Panc1 (cell line): ENCODE data around the gene ARHGEF25. TPM values are rescaled to one million over a fixed set of nuclear protein-coding genes. Genes with fewer than 3 reads are reported as not detected.

Experiments used
- ATAC-seq: fragments of 200-7000 bp; cut with Tn5 transposase; 2 replicates; pipeline ENCODE4 v1.9.1; 2020; ENCODE audit warnings: mild to moderate bottlenecking, moderate library complexity
- Bru-seq: library from RNA; stranded (reverse); fragments of 400-500 nt; gene quantifications from one replicate; lab custom pipeline; 2021; lab: Mats Ljungman, UMichigan
- BruChase-seq, 2 experiments: library from RNA; stranded (reverse); fragments of 400-500 nt; gene quantifications; one replicate each; lab custom pipeline; 2021; lab: Mats Ljungman, UMichigan
- BruUV-seq: library from RNA; stranded (reverse); fragments of 400-500 nt; replicated peaks from 2 replicates; lab custom pipeline; 2021; lab: Mats Ljungman, UMichigan
- CTCF ChIA-PET: fragments of 300-600 bp; sonication (Branson Sonifier 250); formaldehyde crosslinking; loops from one replicate; lab custom pipeline; 2022; ENCODE audit warnings: antibody characterized with exemption; lab: Charles Lee
- POLR2A ChIA-PET: fragments of 300-600 bp; sonication (Branson Sonifier 250); formaldehyde crosslinking; loops from one replicate; lab custom pipeline; 2022; ENCODE audit warnings: antibody characterized with exemption; lab: Charles Lee
- DNase-seq: peaks from one replicate; pipeline ENCODE4 v3.0.0-alpha.2; 2010; ENCODE audit warnings: low read depth, low spot score
- H3K27ac ChIP-seq: 2 replicates; pipeline ENCODE4 v1.5.1; 2011; ENCODE audit warnings: mild to moderate bottlenecking, low read length, inconsistent platforms
- H3K27me3 ChIP-seq: fragments of 200-500 bp; sonication (Bioruptor generic); 2 replicates; pipeline ENCODE4 v1.6.0; 2014; ENCODE audit warnings: low read length, inconsistent platforms; ENCODE audit not compliant: control insufficient read depth, insufficient read depth
- H3K36me3 ChIP-seq: fragments of 200-500 bp; sonication (Bioruptor generic); 2 replicates; pipeline ENCODE4 v1.5.1; 2014; ENCODE audit warnings: inconsistent platforms, mild to moderate bottlenecking, low read length, moderate library complexity; ENCODE audit not compliant: control insufficient read depth, insufficient read depth
- H3K4me1 ChIP-seq: 2 replicates; pipeline ENCODE4 v1.5.1; 2011; ENCODE audit warnings: inconsistent platforms, mild to moderate bottlenecking, low read length, moderate library complexity; ENCODE audit not compliant: control insufficient read depth, insufficient read depth
- H3K4me3 ChIP-seq, 2 experiments: 2 replicates each; pipeline ENCODE4 v1.5.1; 2011 to 2012; ENCODE audit warnings: low read depth in 2 of 2, low read length in 2 of 2, mild to moderate bottlenecking in 2 of 2, inconsistent platforms in 1 of 2, moderate library complexity in 1 of 2
- H3K9me3 ChIP-seq: fragments of 200-500 bp; sonication (Bioruptor generic); 2 replicates; pipeline ENCODE4 v1.5.1; 2014; ENCODE audit warnings: low read depth, mild to moderate bottlenecking, inconsistent platforms, low read length, moderate library complexity; ENCODE audit not compliant: control insufficient read depth, insufficient read depth
- CTCF ChIP-seq: fragments of 450-650 bp; IDR thresholded peaks from 2 replicates; pipeline ENCODE4 v1.5.1; 2017; ENCODE audit warnings: mild to moderate bottlenecking
- POLR2AphosphoS5 ChIP-seq: IDR thresholded peaks from 2 replicates; pipeline ENCODE4 v1.6.1; 2012; ENCODE audit warnings: mild to moderate bottlenecking, low read depth, low read length, moderate library complexity
- REST ChIP-seq, 2 experiments: IDR thresholded peaks; 2 replicates each; pipeline ENCODE4 v1.6.1; 2011 to 2012; ENCODE audit warnings: low read depth in 2 of 2, control low read depth in 1 of 2, low read length in 1 of 2, mild to moderate bottlenecking in 1 of 2, moderate library complexity in 1 of 2; ENCODE audit not compliant: insufficient read depth in 1 of 2
- SIN3A ChIP-seq: IDR thresholded peaks from 2 replicates; pipeline ENCODE4 v1.6.1; 2012; ENCODE audit warnings: low read depth, mild to moderate bottlenecking, low read length, moderate library complexity, borderline replicate concordance; ENCODE audit not compliant: insufficient read depth
- TCF7L2 ChIP-seq: IDR thresholded peaks from 2 replicates; pipeline ENCODE4 v1.6.1; 2011; ENCODE audit warnings: mild to moderate bottlenecking, low read depth, low read length, inconsistent platforms
- in situ Hi-C: cut with HindIII; loops from 2 replicates; pipeline ENCODE4 v1.10.0; 2016; ENCODE audit warnings: low sequenced_read_pairs, low pct_unique_long_range_greater_than_20kb
- intact Hi-C: fragments of 100-400 bp; cut with micrococcal nuclease; formaldehyde crosslinking; loops from one replicate; pipeline ENCODE4 v1.10.0; 2022; ENCODE audit not compliant: unreplicated experiment
- long read RNA-seq: library from polyadenylated mRNA; unstranded; transcript quantifications from one replicate; pipeline ENCODE4 v2.0.0, GENCODE V29; 2021; ENCODE audit not compliant: unreplicated experiment
- polyA plus RNA-seq: library from polyadenylated mRNA; unstranded; fragments of >200 nt; gene quantifications from one replicate; pipeline ENCODE4 v1.2.1, GENCODE V29; 2012; ENCODE audit warnings: missing spikeins; ENCODE audit not compliant: insufficient read length
- total RNA-seq: library from RNA; stranded (reverse); gene quantifications from one replicate; pipeline ENCODE4 v1.2.1, GENCODE V29; 2021; ENCODE audit not compliant: unreplicated experiment

The ARHGEF25 gene
- 10.5 TPM for total RNA-seq
- polyA plus RNA-seq: 25.5 TPM
- percentile 45 among the genes with signal in this experiment for Bru-seq, nascent RNA
- BruChase-seq, experiment 1, labeled RNA remaining after a 2-hour chase: percentile 53 among the genes with signal in this experiment
- percentile 58 among the genes with signal in this experiment for BruChase-seq, experiment 2, labeled RNA remaining after a 6-hour chase
- long read RNA-seq: 0 reads

GRCh38 chr12:57611108-57611826 lies at the start of gene ARHGEF25:
ARHGEF25 (plus strand) TSS chr12:57611435; CDS start chr12:57611895, 460 bp downstream.
- Histone ChIP-seq H3K36me3 (no peaks in the 10 kb centered on the region), H3K27ac (peak within 1 kb of the TSS; percentile 44), H3K4me3 (peak within 1 kb of the TSS; percentile 59 to 62), H3K9me3 (no peaks in the 10 kb centered on the region), H3K27me3 (no peaks in the 10 kb centered on the region), H3K4me1 (peaks cover 8% of the 10 kb centered on the region; the same call in 1 of the 2 replicates)
- DNase-seq: no peak
- ChIA-PET POLR2A (no interaction called here), CTCF (interaction anchor here (0.7 to 0.9 kb wide), 2 partner anchors 28 to 83 kb away, joined by 3 to 5 read pairs; partner anchors contain the start of gene OS9)
- intact Hi-C loops: no loop called here
- BruUV-seq: no TSS peak
- TF ChIP-seq POLR2AphosphoS5 (peak; percentile 44; the same call in 1 of the 2 replicates), TCF7L2 (no peak), REST (IDR thresholded peaks at IDR 0.05; ENCODE audit: insufficient read depth in 1 of 2, low read depth in 2 of 2, low read length in 1 of 2) (no peak), SIN3A (no peak), CTCF (no peak)
- peak; percentile 88 for ATAC-seq
- in situ Hi-C loops: no loop called here

GRCh38 chr12:57563358-57563757 lies 47.9 kb upstream of the ARHGEF25 start:
- H3K27ac ChIP-seq: no peak overlapping the region
- DNase-seq (no peak), ATAC-seq (no peak)
- CTCF ChIA-PET: no interaction called here
- in situ Hi-C loops (no loop called here), intact Hi-C loops (no loop called here)
- H3K36me3 ChIP-seq: no peaks in the 10 kb centered on the region
- H3K4me3 ChIP-seq: no peak overlapping the region
- BruUV-seq: no TSS peak
- no peaks in the 10 kb centered on the region for H3K4me1 ChIP-seq
- H3K27me3 ChIP-seq: no peaks in the 10 kb centered on the region
- no peaks in the 10 kb centered on the region for H3K9me3 ChIP-seq
- TF ChIP-seq REST (IDR thresholded peaks at IDR 0.05; ENCODE audit: insufficient read depth in 1 of 2, low read depth in 2 of 2, low read length in 1 of 2): no peak
- TF ChIP-seq TCF7L2: no peak
- TF ChIP-seq CTCF: no peak
- no peak for TF ChIP-seq POLR2AphosphoS5
- TF ChIP-seq SIN3A: no peak
- POLR2A ChIA-PET: no interaction called here
